Amniotic epithelial cell (primary cell): ENCODE data around the gene DISC1.

Experiments used
- DNase-seq: peaks from one replicate; pipeline ENCODE4 v3.0.0-alpha.2; 2010; ENCODE audit warnings: low read depth

Gene DISC1

DNA sequence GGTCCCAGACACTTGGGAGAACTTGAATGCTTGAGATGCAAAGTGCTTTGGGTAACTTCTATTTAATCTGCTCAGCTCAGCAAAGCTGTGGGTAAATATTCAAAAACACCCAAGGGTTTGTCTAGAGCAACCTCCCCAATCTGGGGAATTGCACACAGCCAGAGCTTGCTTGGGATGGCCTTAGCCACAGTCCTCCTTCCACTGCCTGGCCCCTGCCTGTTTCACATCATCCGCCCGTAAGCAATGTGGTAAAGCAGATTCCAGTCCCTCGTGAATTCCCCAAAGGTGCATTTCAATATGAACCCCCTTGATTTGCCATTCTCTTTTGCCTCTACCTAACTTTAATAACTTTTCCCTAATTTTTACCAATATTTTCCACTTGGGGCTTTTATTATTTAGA lies 418.1 kb downstream of the DISC1 start:
- DNase-seq = no peak

DNA sequence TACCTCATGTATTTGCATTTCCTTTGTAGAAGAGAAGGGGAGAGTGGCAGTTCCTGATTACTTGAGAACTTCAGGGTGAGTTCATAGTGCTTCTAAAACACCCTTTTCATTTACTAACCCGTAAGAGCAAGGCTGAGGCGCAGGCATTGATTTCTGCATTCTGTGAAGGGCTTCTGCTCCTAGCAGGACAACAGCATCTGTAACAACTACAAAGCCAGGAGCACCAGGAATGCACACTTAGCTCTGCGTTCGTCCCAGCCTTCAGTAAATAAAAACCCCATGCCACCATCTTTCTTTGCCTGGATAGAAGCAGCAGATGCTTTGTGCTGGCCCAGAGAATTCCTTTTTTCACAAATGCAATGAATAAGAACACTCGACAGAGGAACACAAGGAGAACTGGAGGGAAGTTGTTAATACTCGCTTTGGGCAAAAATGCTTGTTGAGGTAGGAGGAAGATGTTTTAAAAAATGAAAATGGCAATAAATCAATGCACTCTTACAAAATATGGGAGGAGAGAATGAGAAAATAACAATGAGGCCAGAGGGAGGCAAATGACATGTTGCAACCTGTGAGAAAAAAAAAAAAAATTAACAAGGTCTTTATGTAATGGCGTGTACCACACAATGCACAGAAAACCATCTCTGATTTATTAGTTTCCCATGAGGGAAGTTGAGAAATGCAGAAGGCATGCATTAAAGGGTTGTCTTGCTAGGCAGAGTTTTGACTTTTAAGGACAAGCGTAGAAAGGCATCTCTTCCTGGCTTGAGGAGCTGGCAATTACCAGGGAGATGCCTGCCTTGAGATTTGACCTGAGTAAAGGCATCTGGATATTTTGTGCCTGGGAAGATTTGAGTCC lies 418.8 kb downstream of the DISC1 start:
- DNase-seq = no peak

DNA sequence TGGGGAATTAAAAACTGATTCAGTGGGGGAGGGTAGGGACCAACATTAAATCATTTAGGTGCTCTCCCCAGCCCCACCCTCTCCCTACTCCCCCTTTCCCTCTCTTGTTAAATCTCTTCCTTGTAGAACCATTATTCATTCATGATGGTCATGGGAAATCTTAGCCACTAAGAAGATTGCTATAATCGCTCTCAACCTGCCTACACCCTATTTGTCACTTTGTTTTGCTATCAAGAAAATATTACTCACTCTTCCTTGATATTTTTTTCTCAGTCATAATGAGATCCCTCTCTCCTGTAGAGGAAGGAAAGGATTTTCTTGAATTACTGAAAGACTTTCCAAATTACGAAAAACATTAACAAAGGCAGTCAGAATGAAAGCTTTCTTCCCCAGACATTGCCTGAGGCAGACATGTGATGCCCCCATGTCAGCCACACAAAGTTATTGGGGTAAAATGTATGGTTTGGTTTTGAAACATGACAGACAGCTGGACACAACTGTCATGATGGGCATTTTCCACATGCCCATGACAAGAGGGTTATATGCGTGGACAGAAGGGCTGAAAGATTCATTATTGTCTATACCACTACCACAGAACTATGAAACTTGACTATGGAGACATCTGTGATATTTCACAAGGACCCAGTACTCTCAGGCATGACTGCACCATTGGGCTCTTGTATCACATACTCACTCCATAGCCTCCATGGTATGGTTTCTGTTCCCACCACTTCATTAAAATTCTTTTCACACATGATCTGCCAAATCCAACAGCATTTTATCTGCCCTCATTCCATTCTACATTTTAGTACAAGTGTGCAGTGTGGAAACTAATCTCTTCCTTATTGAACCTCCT lies 420.1 kb downstream of the DISC1 start:
- DNase-seq = no peak

DNA sequence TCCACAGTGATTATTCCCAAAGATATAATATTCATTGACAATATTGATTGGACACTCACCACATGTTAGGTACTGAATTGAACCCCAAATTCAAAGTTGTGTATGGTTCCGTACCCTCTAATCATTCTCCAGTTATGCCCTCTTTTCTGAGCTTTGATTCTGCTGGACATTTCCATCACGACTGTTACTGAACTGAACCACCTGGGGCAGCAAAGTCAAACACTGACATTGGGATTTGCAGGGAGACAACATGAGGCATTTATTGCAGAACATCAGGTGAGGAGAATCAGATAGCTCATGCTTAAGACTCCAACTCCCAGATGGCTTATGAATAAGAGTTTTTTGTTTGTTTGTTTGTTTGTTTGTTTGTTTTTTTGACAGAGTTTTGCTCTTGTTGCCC lies 420.9 kb downstream of the DISC1 start:
- peak; percentile 4 for DNase-seq

DNA sequence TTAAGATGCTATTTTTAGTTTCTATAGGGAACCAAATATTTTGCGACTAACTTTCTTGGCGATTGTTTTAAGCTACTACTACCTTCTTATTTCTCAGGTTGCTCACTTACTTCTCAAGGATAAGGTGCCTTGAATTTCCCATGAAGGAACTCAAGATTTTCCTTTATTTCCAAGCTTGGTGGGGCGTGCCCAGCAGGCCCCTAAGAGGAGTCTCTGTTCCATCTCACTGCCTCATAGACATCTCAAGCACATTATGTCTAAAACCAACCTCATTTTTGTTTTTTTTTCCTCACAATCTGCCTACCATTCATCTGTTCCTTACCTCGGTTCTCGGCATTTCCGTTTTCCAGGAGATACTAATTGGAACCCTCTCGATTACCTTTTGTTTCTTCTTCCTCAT lies 421.9 kb downstream of the DISC1 start:
- DNase-seq = no peak

DNA sequence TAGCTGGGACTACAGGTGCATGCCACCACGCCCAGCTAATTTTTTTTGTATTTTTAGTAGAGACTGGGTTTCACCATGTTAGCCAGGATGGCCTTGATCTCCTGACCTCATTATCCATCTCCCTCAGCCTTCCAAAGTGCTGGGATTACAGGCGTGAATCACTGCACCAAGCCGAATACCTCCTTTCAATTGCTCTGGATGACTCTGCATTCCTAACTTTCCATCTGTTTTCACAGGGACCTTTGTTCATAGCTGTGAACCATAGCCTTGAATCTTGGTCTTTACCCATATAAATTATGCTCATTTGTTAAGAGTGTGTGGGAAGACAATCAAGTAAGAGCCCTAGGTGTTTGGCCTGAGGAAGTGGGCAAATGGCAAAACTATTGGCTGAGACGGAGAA lies 422.7 kb downstream of the DISC1 start:
- peak; percentile 2 for DNase-seq

DNA sequence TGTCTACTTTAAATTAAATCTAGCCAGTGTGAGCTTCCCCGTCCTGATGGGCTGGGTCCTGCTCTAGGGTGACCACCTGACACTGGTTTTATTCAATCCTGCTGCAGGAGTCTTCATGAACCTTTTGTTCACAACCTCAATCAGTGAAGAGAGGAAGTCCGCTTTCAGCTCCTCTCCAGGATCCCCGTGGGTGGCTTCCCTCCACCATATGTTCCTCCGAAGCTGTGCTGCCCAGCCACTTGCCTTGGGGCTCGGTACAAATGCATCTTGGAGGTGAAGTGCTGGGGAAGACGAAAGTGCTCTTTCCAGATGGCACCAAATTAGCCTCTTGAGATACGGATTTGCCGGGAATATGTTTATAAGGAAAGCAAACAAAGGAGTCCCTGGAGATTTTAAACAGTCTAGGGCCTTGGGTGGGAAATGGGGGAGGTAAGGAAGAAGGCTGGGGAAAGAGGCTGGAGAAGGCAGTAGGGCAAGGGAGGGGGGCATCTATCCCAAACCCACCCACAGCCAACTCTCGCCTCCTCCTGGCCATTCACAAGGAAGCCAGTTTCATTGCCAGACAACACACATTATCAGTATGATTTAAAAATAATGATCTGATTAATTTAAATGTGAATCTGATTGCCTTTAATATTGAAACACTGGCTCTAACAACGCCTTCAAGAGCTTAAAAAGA lies 430.8 kb downstream of the DISC1 start:
- DNase-seq = no peak

DNA sequence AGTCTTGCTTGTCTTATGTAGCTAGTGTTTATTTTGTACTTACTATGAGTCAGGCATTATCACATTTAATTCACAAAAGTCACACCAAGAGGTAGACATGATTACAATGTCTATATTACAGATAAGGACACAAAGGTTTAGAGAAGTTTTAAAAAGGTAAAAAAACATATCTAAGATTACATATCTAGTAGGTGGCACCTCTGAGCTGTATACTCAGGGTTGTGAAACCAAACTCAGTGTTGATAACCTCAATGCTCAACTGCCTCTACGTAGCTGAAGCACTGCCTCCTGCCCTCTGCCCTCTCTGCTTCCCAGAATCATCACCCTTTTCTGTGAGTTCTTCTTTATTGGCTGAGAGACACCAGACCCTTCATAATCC lies 431.3 kb downstream of the DISC1 start:
- no peak for DNase-seq

DNA sequence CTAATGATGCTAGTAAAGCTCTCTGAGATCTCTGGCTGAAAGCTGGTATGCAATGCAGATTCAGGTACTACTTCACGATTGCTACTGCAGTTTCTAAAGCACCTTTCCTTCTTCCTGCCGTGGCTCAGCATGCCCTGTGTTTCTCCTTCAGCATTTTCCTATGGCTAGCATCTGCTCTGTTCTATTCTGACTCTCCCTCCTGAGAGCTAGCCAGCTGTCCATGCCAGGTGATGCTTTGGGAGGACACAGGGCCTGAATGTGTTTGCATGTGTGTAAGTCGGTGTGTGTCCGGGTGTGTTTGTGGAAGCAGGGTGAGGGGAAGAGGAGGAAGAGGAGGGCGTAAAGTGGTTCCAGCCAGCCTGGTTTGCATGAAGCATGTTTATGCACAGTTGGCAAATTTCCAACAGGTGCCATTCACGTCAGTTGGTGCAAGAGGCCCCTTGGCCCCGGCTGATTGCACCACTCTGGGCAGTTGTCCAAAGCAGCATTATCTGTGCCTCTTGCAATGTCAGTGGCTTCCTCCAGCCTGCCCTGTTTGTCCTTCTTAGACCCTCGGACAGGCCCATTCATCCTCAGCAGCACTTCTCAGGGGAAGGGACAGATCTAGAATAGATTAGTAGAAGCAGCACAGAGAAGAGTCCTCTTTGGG lies 433.3 kb downstream of the DISC1 start:
- DNase-seq = no peak

DNA sequence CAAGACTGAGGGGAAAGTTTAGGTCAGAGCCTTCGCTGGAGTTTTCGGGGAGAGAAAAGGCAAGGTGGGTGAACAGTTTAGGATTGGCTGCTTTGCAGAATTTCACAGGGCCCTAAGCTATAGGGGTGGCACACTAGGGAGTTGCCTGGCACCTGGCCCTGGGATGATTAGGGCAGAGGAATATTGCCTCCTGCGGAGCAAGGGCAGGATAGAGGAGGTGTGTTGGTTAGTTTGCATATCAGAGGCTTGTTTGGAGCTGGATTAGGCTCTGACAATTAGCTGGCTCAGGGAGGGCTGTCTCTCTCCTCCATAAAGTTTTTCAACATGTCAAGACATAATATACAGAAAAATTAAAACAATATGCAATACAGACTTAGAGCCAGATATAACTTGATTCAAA lies 436.4 kb downstream of the DISC1 start:
- DNase-seq = no peak

DNA sequence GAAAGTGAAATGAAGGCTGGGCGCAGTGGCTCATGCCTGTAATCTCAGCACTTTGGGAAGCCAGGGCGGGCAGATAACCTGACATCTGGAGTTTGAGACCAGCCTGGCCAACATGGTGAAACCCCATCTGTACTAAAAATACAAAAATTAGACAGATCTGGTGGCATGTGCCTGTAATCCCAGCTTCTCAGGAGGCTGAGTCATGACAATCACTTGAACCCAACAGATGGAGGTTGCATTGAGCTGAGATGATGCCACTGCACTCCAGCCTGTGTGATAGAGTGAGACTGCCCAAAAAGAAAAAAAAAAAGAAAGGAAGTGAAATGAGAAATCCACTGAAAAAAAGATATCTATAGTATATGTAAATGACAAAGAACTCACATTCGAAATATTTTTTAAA lies 439.9 kb downstream of the DISC1 start:
- DNase-seq = no peak

DNA sequence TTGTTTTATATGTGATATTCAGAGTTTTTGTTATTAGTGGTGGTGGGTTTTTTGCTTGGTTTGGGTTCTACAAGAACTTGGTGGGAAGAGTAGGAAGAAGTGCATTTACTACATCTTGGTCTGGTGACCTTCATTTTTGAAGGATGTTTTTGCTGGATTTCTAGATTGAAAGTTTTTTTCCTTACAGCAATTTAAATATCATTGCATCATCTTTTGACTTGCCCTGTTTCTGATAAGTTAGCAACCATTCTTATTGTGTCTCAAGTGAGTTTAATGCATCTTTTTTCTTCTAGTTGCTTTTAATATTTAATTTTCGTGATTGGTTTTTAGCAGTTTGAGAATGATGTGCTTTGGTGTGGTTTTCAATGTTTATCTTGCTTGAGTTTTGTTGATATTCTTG lies 447.7 kb downstream of the DISC1 start:
- DNase-seq = no peak

DNA sequence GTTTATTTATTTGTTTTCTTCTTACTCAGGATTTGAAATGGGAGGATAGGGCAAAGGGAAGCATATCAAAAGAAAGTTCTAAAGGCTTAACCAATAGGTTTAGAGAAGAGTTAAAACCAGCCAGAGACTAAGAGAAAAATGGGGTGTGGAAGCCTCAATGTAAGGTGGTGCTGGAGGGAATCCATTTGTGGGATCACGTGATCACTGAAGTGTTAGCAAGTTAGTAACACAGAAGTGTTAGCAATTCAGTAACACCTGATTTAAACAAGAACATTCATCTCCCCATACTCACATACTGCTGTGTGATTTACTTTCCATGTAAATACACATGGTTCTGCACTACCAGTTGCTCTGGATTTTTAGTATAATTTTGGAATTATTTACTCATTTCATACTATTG lies 451.2 kb downstream of the DISC1 start:
- DNase-seq = no peak

DNA sequence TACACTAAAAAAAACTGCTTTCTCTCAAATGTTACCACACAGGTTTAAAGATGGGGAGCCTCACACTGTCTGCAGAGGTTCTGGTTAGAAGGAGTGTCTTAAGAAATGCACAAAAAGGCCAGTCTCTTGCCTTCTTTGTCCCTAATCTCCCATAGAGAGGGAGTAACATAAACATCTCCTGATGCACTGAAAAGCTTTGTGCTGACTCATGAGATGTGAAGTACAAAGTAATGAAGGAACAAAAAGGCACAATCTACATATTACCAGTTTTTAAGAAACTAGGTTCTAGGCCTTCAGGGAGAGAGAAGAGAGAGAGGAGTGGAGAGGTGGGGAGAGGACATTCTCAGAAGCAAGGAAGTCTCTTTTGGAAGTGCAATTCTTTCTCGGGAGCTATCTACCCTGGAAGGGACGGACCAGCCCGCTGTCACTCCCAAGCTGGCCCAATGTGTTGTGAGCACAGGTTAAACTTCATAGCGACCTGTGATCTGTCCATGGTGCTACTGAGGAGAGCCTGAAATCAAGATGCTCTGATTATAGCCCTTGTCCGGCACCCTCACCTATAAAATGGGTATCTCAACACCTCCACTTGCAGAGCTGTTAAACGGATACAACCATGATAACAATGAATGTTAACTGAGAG lies 458.1 kb downstream of the DISC1 start:
- peak; percentile 21 for DNase-seq

DNA sequence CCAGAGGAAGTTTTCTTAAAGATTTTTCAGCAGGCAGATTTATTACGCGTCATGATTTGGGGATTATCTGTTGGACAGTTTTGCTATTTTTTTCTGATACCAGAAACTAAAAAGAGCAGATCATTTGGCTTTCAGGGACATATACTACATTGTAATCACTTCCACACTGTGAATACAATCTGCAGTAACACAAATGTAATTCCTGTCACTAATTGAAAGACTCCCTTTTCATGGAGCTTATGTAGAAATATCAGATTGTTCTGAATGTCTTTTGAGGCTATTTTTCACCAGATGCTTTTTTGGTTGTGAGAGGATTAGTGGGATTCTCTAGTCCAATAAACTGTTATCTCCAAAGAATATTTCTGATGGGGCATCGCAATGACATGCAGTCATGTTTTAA lies 464.2 kb downstream of the DISC1 start:
- DNase-seq = no peak
